IPS DF 4.7 (cell line): ENCODE data around the gene NSUN2.
"Not testable (repeated sequence)": the region's sequence is repeated elsewhere in the genome, so short reads cannot be mapped to it uniquely, and the experiment has no call there.

ENCODE experiments used
- DNase-seq: peaks from one replicate; pipeline ENCODE4 v3.0.0-alpha.2; 2013; ENCODE audit warnings: low spot score; ENCODE audit errors: extremely low read depth

NSUN2 gene

GRCh38 chr5:6632888-6633468 is at the start of gene NSUN2, which contains the start of gene SRD5A1:
TSS of gene NSUN2 (minus strand) at chr5:6633044. CDS start at chr5:6632979, 65 bp downstream.
TSS of gene SRD5A1 (plus strand) at chr5:6633440. CDS start at chr5:6633577, 137 bp downstream.
- DNase-seq, result no peak

- no peak for DNase-seq
Observed at GRCh38 chr5:6682239-6682638, 49.4 kb upstream of the NSUN2 start.

- DNase-seq, result no peak
Observed at GRCh38 chr5:6681682-6682081, 48.8 kb upstream of the NSUN2 start.

- DNase-seq, result no peak
Observed at GRCh38 chr5:6680922-6681321, 48.1 kb upstream of the NSUN2 start.

- no peak for DNase-seq
Observed at GRCh38 chr5:6678385-6678784, 45.5 kb upstream of the NSUN2 start.

- DNase-seq, result no peak
Observed at GRCh38 chr5:6676702-6677101, 43.9 kb upstream of the NSUN2 start.

GRCh38 chr5:6675784-6676491 is 43.1 kb upstream of the NSUN2 start:
- DNase-seq, result no peak

GRCh38 chr5:6674886-6675285 is 42.0 kb upstream of the NSUN2 start:
- DNase-seq, result no peak

- DNase-seq, result no peak
Observed at GRCh38 chr5:6674421-6674820, 41.6 kb upstream of the NSUN2 start.

- DNase-seq, result no peak
Observed at GRCh38 chr5:6673963-6674362, 41.1 kb upstream of the NSUN2 start.

- no peak for DNase-seq
Observed at GRCh38 chr5:6673031-6673430, 40.2 kb upstream of the NSUN2 start.

- not testable (repeated sequence) for DNase-seq
Observed at GRCh38 chr5:6668717-6669116, 35.9 kb upstream of the NSUN2 start.

- no peak for DNase-seq
Observed at GRCh38 chr5:6667648-6668047, 34.8 kb upstream of the NSUN2 start.

GRCh38 chr5:6666762-6667161 is 33.9 kb upstream of the NSUN2 start:
- no peak for DNase-seq

GRCh38 chr5:6660688-6661087 is 27.8 kb upstream of the NSUN2 start:
- no peak for DNase-seq

GRCh38 chr5:6659941-6660684 is 27.3 kb upstream of the NSUN2 start:
- DNase-seq, result no peak

GRCh38 chr5:6656680-6657079 is 23.8 kb upstream of the NSUN2 start:
- DNase-seq, result no peak

- DNase-seq, result no peak
Observed at GRCh38 chr5:6655432-6655831, 22.6 kb upstream of the NSUN2 start.

GRCh38 chr5:6652025-6652424 is 19.2 kb upstream of the NSUN2 start:
- no peak for DNase-seq

- DNase-seq, result no peak
Observed at GRCh38 chr5:6649681-6650080, 16.8 kb upstream of the NSUN2 start.

GRCh38 chr5:6649186-6649585 is 16.3 kb upstream of the NSUN2 start:
- no peak for DNase-seq

- not testable (repeated sequence) for DNase-seq
Observed at GRCh38 chr5:6645571-6646362, 12.9 kb upstream of the NSUN2 start.
